IMR-90 (cell line): ENCODE measurements around the gene CKLF. TPM values are rescaled to one million over a fixed set of nuclear protein-coding genes. Genes with fewer than 3 reads are reported as not detected.

ENCODE experiments used
- ATAC-seq: fragments of 200-7000 bp; cut with Tn5 transposase; 2 replicates; pipeline ENCODE4 v1.9.1; 2020; ENCODE audit warnings: low read depth, mild to moderate bottlenecking, moderate library complexity
- BruUV-seq: library from RNA; stranded (reverse); fragments of 400-500 nt; replicated peaks from 2 replicates; lab custom pipeline; 2021; lab: Mats Ljungman, UMichigan
- CTCF ChIA-PET: fragments of 300-600 bp; formaldehyde crosslinking; extraction: SDS; loops from one replicate; lab custom pipeline; 2021; ENCODE audit warnings: antibody characterized with exemption; lab: Yijun Ruan, JAX
- POLR2A ChIA-PET: fragments of 300-600 bp; sonication (Branson Sonifier 250); formaldehyde crosslinking; loops from one replicate; lab custom pipeline; 2022; ENCODE audit warnings: antibody characterized with exemption; ENCODE audit not compliant: unreplicated experiment; lab: Charles Lee
- DNase-seq: peaks from one replicate; pipeline ENCODE4 v3.0.0; 2013
- H2AFZ ChIP-seq: replicated peaks from 2 replicates; pipeline ENCODE3; 2013; ENCODE audit warnings: low read length, mild to moderate bottlenecking; ENCODE audit not compliant: poor library complexity
- H2AK5ac ChIP-seq: 2 replicates; pipeline ENCODE4 v1.6.1; 2013; ENCODE audit warnings: low read depth, low read length, inconsistent platforms
- H2AK9ac ChIP-seq: replicated peaks from 2 replicates; pipeline ENCODE3; 2013; ENCODE audit warnings: mild to moderate bottlenecking, low read depth, low read length, moderate library complexity; ENCODE audit not compliant: poor library complexity
- H2BK120ac ChIP-seq: 2 replicates; pipeline ENCODE4 v1.6.1; 2013; ENCODE audit warnings: low read depth, low read length, inconsistent platforms
- H2BK15ac ChIP-seq: 3 replicates; pipeline ENCODE4 v1.6.1; 2013; ENCODE audit warnings: low read depth, low read length, inconsistent platforms
- H2BK20ac ChIP-seq: 2 replicates; pipeline ENCODE4 v1.6.1; 2013; ENCODE audit warnings: low read depth, mild to moderate bottlenecking, inconsistent platforms, low read length, moderate library complexity
- H2BK5ac ChIP-seq: 2 replicates; pipeline ENCODE4 v1.6.1; 2013; ENCODE audit warnings: mild to moderate bottlenecking, low read depth, low read length, inconsistent platforms; ENCODE audit not compliant: poor library complexity, severe bottlenecking
- H3K14ac ChIP-seq: replicated peaks from 2 replicates; pipeline ENCODE4 v1.6.1; 2013; ENCODE audit warnings: low read depth, low read length, inconsistent platforms
- H3K18ac ChIP-seq: 2 replicates; pipeline ENCODE4 v1.6.1; 2013; ENCODE audit warnings: low read depth, low read length, control low read depth
- H3K23ac ChIP-seq: 2 replicates; pipeline ENCODE4 v1.6.1; 2013; ENCODE audit warnings: low read depth, low read length, inconsistent platforms
- H3K27ac ChIP-seq: 2 replicates; pipeline ENCODE4 v1.5.1; 2013; ENCODE audit warnings: mild to moderate bottlenecking, control low read depth, low read length; ENCODE audit not compliant: insufficient read depth
- H3K27me3 ChIP-seq: 2 replicates; pipeline ENCODE4 v1.6.1; 2013; ENCODE audit warnings: low read length; ENCODE audit not compliant: control insufficient read depth, insufficient read depth
- H3K36me3 ChIP-seq: 2 replicates; pipeline ENCODE4 v1.6.1; 2013; ENCODE audit warnings: low read length, mixed read lengths; ENCODE audit not compliant: control insufficient read depth, insufficient read depth
- H3K4ac ChIP-seq: 2 replicates; pipeline ENCODE4 v1.6.1; 2013; ENCODE audit warnings: low read depth, low read length, inconsistent platforms
- H3K4me1 ChIP-seq: 2 replicates; pipeline ENCODE4 v1.6.1; 2013; ENCODE audit warnings: low read length, mixed read lengths; ENCODE audit not compliant: control insufficient read depth, insufficient read depth
- H3K4me2 ChIP-seq: 2 replicates; pipeline ENCODE4 v1.6.1; 2013; ENCODE audit warnings: low read depth, mild to moderate bottlenecking, control low read depth, low read length, moderate library complexity
- H3K4me3 ChIP-seq: 2 replicates; pipeline ENCODE4 v1.5.1; 2013; ENCODE audit warnings: low read depth, mild to moderate bottlenecking, control low read depth, low read length, moderate library complexity; ENCODE audit not compliant: insufficient read depth
- H3K56ac ChIP-seq: 2 replicates; pipeline ENCODE4 v1.6.1; 2013; ENCODE audit warnings: low read length, inconsistent platforms; ENCODE audit not compliant: insufficient read depth; ENCODE audit errors: extremely low read depth
- H3K79me1 ChIP-seq, 2 experiments: 2 replicates each; pipeline ENCODE4 v1.6.1; 2013; ENCODE audit warnings: low read length in 2 of 2, inconsistent platforms in 1 of 2, low read depth in 1 of 2
- H3K9ac ChIP-seq: 2 replicates; pipeline ENCODE4 v1.6.1; 2013; ENCODE audit warnings: low read depth, low read length, control low read depth
- H3K9me1 ChIP-seq: 2 replicates; pipeline ENCODE4 v1.6.1; 2013; ENCODE audit warnings: low read length, inconsistent platforms; ENCODE audit not compliant: insufficient read depth
- H3K9me3 ChIP-seq: 2 replicates; pipeline ENCODE4 v1.6.1; 2013; ENCODE audit warnings: low read length; ENCODE audit not compliant: control insufficient read depth, insufficient read depth
- H4K20me1 ChIP-seq: 2 replicates; pipeline ENCODE4 v1.6.1; 2013; ENCODE audit warnings: low read length, inconsistent platforms; ENCODE audit not compliant: insufficient read depth
- H4K5ac ChIP-seq: 2 replicates; pipeline ENCODE4 v1.6.1; 2013; ENCODE audit warnings: mild to moderate bottlenecking, low read depth, low read length, control low read depth
- H4K8ac ChIP-seq, 2 experiments: 2 replicates each; pipeline ENCODE4 v1.6.1; 2013; ENCODE audit warnings: low read depth in 2 of 2, low read length in 2 of 2, control low read depth in 1 of 2, inconsistent platforms in 1 of 2
- H4K91ac ChIP-seq: 2 replicates; pipeline ENCODE4 v1.6.1; 2013; ENCODE audit warnings: low read depth, low read length, inconsistent platforms; ENCODE audit not compliant: insufficient read depth
- BHLHE40 ChIP-seq: fragments of 150-350 bp; IDR thresholded peaks from 2 replicates; pipeline ENCODE4 v1.6.1; 2016; ENCODE audit warnings: mild to moderate bottlenecking, low read depth, low read length
- CHD1 ChIP-seq: IDR thresholded peaks from 2 replicates; pipeline ENCODE4 v1.6.1; 2012; ENCODE audit warnings: low read depth, low read length, improper control_type of control experiment
- CTCF ChIP-seq: conservative IDR thresholded peaks from 2 replicates; pipeline ENCODE4 v1.5.1; 2012; ENCODE audit warnings: mild to moderate bottlenecking, low read depth, low read length, improper control_type of control experiment
- FOS ChIP-seq: fragments of 150-350 bp; IDR thresholded peaks from 2 replicates; pipeline ENCODE4 v1.6.1; 2016; ENCODE audit warnings: low read depth, low read length
- MAFK ChIP-seq: IDR thresholded peaks from 2 replicates; pipeline ENCODE4 v1.6.1; 2012; ENCODE audit warnings: low read depth, low read length, improper control_type of control experiment
- MAZ ChIP-seq: IDR thresholded peaks from 2 replicates; pipeline ENCODE4 v1.6.1; 2012; ENCODE audit warnings: low read depth, mild to moderate bottlenecking, low read length, improper control_type of control experiment, moderate library complexity, borderline replicate concordance
- MXI1 ChIP-seq: IDR thresholded peaks from 2 replicates; pipeline ENCODE4 v1.6.1; 2012; ENCODE audit warnings: low read depth, mild to moderate bottlenecking, low read length, moderate library complexity, borderline replicate concordance
- NFE2L2 ChIP-seq: fragments of 150-350 bp; IDR thresholded peaks from 2 replicates; pipeline ENCODE4 v1.6.1; 2016; ENCODE audit warnings: low read depth, mild to moderate bottlenecking, low read length
- POLR2A ChIP-seq: IDR thresholded peaks from 2 replicates; pipeline ENCODE4 v1.6.1; 2012; ENCODE audit warnings: mild to moderate bottlenecking, low read depth, low read length
- RAD21 ChIP-seq: IDR thresholded peaks from 2 replicates; pipeline ENCODE4 v1.6.1; 2012; ENCODE audit warnings: low read length, improper control_type of control experiment
- RCOR1 ChIP-seq: IDR thresholded peaks from 2 replicates; pipeline ENCODE4 v1.6.1; 2012; ENCODE audit warnings: mild to moderate bottlenecking, low read length, improper control_type of control experiment; ENCODE audit not compliant: insufficient replicate concordance
- RFX5 ChIP-seq: IDR thresholded peaks from 2 replicates; pipeline ENCODE4 v1.8.0; 2012; ENCODE audit warnings: low read depth, mild to moderate bottlenecking, low read length, moderate library complexity
- USF2 ChIP-seq: fragments of 150-350 bp; IDR thresholded peaks from 2 replicates; pipeline ENCODE4 v1.6.1; 2017; ENCODE audit warnings: mild to moderate bottlenecking, antibody characterized with exemption, low read length, low read depth
- WGBS, 2 experiments: methylation state at CpG; one replicate each; pipeline versions ENCODE4 v1.1.5 to v1.1.7; 2013; ENCODE audit warnings: missing lambda C conversion rate in 2 of 2; ENCODE audit not compliant: insufficient read length in 1 of 2; ENCODE audit errors: extremely low coverage in 2 of 2; 5-methylcytosine and 5-hydroxymethylcytosine counted together
- dilution Hi-C: fragments of 300-500 bp; cut with HindIII; formaldehyde crosslinking; loops from one replicate; pipeline ENCODE4 v1.14.3; 2018; ENCODE audit warnings: low sequenced_read_pairs; ENCODE audit not compliant: unreplicated experiment
- in situ Hi-C: fragments of 300-500 bp; cut with MboI; formaldehyde crosslinking; loops from 3 replicates; pipeline ENCODE4 v1.14.3; 2019; ENCODE audit warnings: low sequenced_read_pairs, inconsistent platforms, mixed read lengths
- intact Hi-C: fragments of 100-400 bp; cut with micrococcal nuclease; formaldehyde crosslinking; loops from 2 replicates; pipeline ENCODE4 v1.10.0; 2022
- polyA plus RNA-seq, 3 experiments: library from polyadenylated mRNA; depleted of rRNA; stranded (reverse); fragments of >200 nt; gene quantifications; 2 replicates each; pipeline ENCODE4 v1.2.3, GENCODE V29; 2012; ENCODE audit warnings: low replicate concordance in 1 of 3
- total RNA-seq: library from RNA; depleted of rRNA; stranded (reverse); fragments of >200 nt; gene quantifications from 2 replicates; pipeline ENCODE4 v1.2.3, GENCODE V29; 2012

CKLF gene
- total and polyA plus RNA-seq, 2 of the 4 experiments (the other 2 are of a cell fraction): 60.8 to 92.2 TPM

GRCh38 chr16:66549284-66550131, 2.9 kb upstream of the CKLF start, which contains the start of gene TK2:
TSS of gene TK2 (minus strand) at chr16:66550122. CDS start at chr16:66550061, 61 bp downstream.
- 0% methylated on average over 25 of the region's 80 CpGs; no CpG with 5 or more reads in 1 of the 2 experiments for WGBS, 2 experiments
- peaks cover 2% of the 10 kb centered on the region; the same call in 1 of the 2 replicates for H3K36me3 ChIP-seq
- peak within 1 kb of the TSS; percentile 46; the same call in 1 of the 3 replicates for H2BK15ac ChIP-seq
- peak within 1 kb of the TSS; percentile 91 for H2AK5ac ChIP-seq
- no TSS peak for BruUV-seq
- peak within 1 kb of the TSS; percentile 90 for H3K4ac ChIP-seq
- peaks cover 12% of the 10 kb centered on the region; the same call in 1 of the 2 replicates for H3K9me1 ChIP-seq
- H3K4me1 ChIP-seq: peaks cover 7% of the 10 kb centered on the region
- peak within 1 kb of the TSS; percentile 96 for H3K14ac ChIP-seq
- H4K8ac ChIP-seq: peak within 1 kb of the TSS; percentile 90 to 99
- no peaks in the 10 kb centered on the region for H3K27me3 ChIP-seq
- DNase-seq (peak; percentile 72), ATAC-seq (peak; percentile 72)
- H3K56ac ChIP-seq: peak within 1 kb of the TSS; percentile 64
- peak within 1 kb of the TSS; percentile 74 for H3K4me3 ChIP-seq
- peak within 1 kb of the TSS; percentile 84 for H4K91ac ChIP-seq
- peak within 1 kb of the TSS; percentile 86 for H2BK120ac ChIP-seq
- intact Hi-C loops: no loop called here
- POLR2A ChIA-PET: no interaction called here
- peaks cover 39 to 47% of the 10 kb centered on the region in 2 experiments for H3K79me1 ChIP-seq
- peak within 1 kb of the TSS; percentile 83 for H2AFZ ChIP-seq
- H3K4me2 ChIP-seq: peak within 1 kb of the TSS; percentile 85
- H3K9me3 ChIP-seq: no peaks in the 10 kb centered on the region
- peak within 1 kb of the TSS; percentile 90 for H3K23ac ChIP-seq
- peak within 1 kb of the TSS; percentile 67 for H2BK5ac ChIP-seq
- peak within 1 kb of the TSS; percentile 57; the same call in 1 of the 2 replicates for H2BK20ac ChIP-seq
- dilution Hi-C loops: no loop called here
- H4K20me1 ChIP-seq: no peaks in the 10 kb centered on the region
- in situ Hi-C loops: loop anchor here (5.0 kb wide), 1 partner anchor 53 kb away; the partner anchor contains the start of gene CMTM3
- H3K18ac ChIP-seq: peak within 1 kb of the TSS; percentile 78
- CTCF ChIA-PET: no interaction called here
- peak within 1 kb of the TSS; percentile 94 for H3K9ac ChIP-seq
- peak within 1 kb of the TSS; percentile 93 for H3K27ac ChIP-seq
- peak within 1 kb of the TSS; percentile 37 for H2AK9ac ChIP-seq
- H4K5ac ChIP-seq: peak within 1 kb of the TSS; percentile 88
- TF ChIP-seq BHLHE40: no peak
- TF ChIP-seq CHD1: no peak
- TF ChIP-seq CTCF: 0 out of 2 replicates have a peak, but pooled peaks have one; percentile 31
- TF ChIP-seq MAFK: no peak
- peak; percentile 29; the same call in 1 of the 2 replicates for TF ChIP-seq MAZ
- TF ChIP-seq RFX5: no peak
- TF ChIP-seq RCOR1: no peak
- TF ChIP-seq FOS: no peak
- peak; percentile 75; the same call in 1 of the 2 replicates for TF ChIP-seq POLR2A
- no peak for TF ChIP-seq NFE2L2
- TF ChIP-seq MXI1: no peak
- peak; percentile 26 for TF ChIP-seq RAD21
- TF ChIP-seq USF2: no peak
